Uterus (tissue), 2 donors: ENCODE measurements around the gene ZNF70.

Experiments
- CTCF ChIP-seq, 4 experiments: fragments of 200-600 bp in 2 of 4; fragments of 450-650 bp in 2 of 4; sonication (generic) in 2 of 4; IDR thresholded peaks; one replicate each; pipeline ENCODE4 v1.5.1; 2016 to 2019; ENCODE audit warnings: antibody characterized with exemption in 4 of 4, mild to moderate bottlenecking in 2 of 4, moderate library complexity in 1 of 4
- POLR2A ChIP-seq, 2 donors: fragments of 450-650 bp; IDR thresholded peaks; one replicate each; pipeline ENCODE4 v1.6.1; 2016; ENCODE audit warnings: antibody characterized with exemption in 2 of 2, mild to moderate bottlenecking in 1 of 2, moderate library complexity in 1 of 2

GRCh38 chr22:23690713-23691112, 60.2 kb downstream of the ZNF70 start, which contains the start of gene RGL4:
- no peak for TF ChIP-seq POLR2A (IDR thresholded peaks at IDR 0.05)
- TF ChIP-seq CTCF (IDR thresholded peaks at IDR 0.05): no peak
